ENCODE data around the gene PREX1. TPM values are rescaled to one million over a fixed set of nuclear protein-coding genes. Genes with fewer than 3 reads are reported as not detected.

Gene PREX1
- total and polyA plus RNA-seq, 2 donors (not counting 1 experiment from before 2014, with no cell fraction given), result 1.0 to 3.1 TPM

DNA sequence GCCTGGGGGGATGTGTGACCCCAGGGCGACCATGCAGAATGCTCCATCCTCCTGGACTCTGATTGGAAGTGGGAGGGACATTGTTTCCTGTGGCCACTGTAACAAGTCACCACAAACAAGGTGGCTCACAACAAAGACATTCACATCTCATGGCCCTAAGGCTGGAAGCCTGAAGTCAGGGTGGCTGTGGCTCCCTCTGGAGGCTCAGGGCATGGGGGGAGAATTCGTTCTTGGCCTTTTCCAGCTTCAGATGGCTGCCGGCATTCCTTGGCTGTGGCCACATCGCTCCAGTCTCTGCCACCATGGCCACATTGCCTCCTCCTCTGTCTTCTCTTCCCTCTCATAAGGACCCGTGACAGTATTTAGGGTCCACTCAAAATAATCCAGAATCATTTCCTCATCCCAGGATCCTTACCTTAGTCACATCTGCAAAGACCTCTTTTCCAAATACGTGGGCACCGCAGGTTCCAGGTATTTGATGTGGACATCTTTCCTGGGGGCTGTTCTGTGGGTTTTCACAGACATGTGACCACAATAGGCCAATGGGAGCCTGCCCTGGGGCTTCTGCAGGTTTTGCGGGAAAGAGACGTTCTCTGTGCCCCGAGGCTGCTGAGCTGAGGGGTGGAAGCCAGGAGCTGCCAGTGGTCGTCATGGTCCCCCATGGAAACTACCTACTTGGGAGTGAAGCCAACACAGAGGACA, 249.3 kb downstream of the PREX1 start:
- Histone ChIP-seq H3K9me3 (ENCODE audit: control insufficient read depth, insufficient read depth, low read depth, low read length) (no peaks in the 10 kb centered on the region), H3K79me2 (ENCODE audit: control insufficient read depth, insufficient read depth, low read length) (no peaks in the 10 kb centered on the region), H3K27ac (ENCODE audit: insufficient read depth, low read length) (no peak overlapping the region), H2AFZ (ENCODE audit: low read length) (no peak overlapping the region), H3K4me3 (replicated peaks in 1 of 4; ENCODE audit: control extremely low read depth in 1 of 4, insufficient read depth in 1 of 4, low read depth in 3 of 4, low read length in 4 of 4) (no peak overlapping the region), H3K36me3 (ENCODE audit: control insufficient read depth, insufficient read depth, low read length) (no peaks in the 10 kb centered on the region), H4K20me1 (ENCODE audit: control insufficient read depth, extremely low read depth, insufficient read depth, low read length) (no peaks in the 10 kb centered on the region), H3K4me1 (ENCODE audit: control insufficient read depth, extremely low read depth, insufficient read depth, low read length) (no peaks in the 10 kb centered on the region), H3K27me3 (ENCODE audit: control insufficient read depth, insufficient read depth, low read length) (no peaks in the 10 kb centered on the region), H3K4me2 (ENCODE audit: extremely low read depth, insufficient read depth, low read length) (no peak overlapping the region), H3K9ac (ENCODE audit: insufficient read depth, low read length) (no peak overlapping the region)
- DNase-seq (ENCODE audit: low read depth in 2 of 2), result no peak
- TF ChIP-seq CTCF (conservative IDR thresholded peaks at IDR 0.05 in 1 of 2, IDR thresholded peaks at IDR 0.05 in 1 of 2; ENCODE audit: low read depth in 1 of 2, low read length in 2 of 2) (no peak), EZH2 (IDR thresholded peaks at IDR 0.05; ENCODE audit: low read length, missing control alignments) (no peak)

- DNase-seq (ENCODE audit: low read depth in 2 of 2), result no peak
- Histone ChIP-seq H2AFZ (ENCODE audit: low read length) (no peak overlapping the region), H3K4me2 (ENCODE audit: extremely low read depth, insufficient read depth, low read length) (no peak overlapping the region), H3K79me2 (ENCODE audit: control insufficient read depth, insufficient read depth, low read length) (no peaks in the 10 kb centered on the region), H3K9ac (ENCODE audit: insufficient read depth, low read length) (no peak overlapping the region), H4K20me1 (ENCODE audit: control insufficient read depth, extremely low read depth, insufficient read depth, low read length) (no peaks in the 10 kb centered on the region), H3K4me3 (replicated peaks in 1 of 4; ENCODE audit: control extremely low read depth in 1 of 4, insufficient read depth in 1 of 4, low read depth in 3 of 4, low read length in 4 of 4) (no peak overlapping the region), H3K27me3 (ENCODE audit: control insufficient read depth, insufficient read depth, low read length) (no peaks in the 10 kb centered on the region), H3K27ac (ENCODE audit: insufficient read depth, low read length) (no peak overlapping the region), H3K36me3 (ENCODE audit: control insufficient read depth, insufficient read depth, low read length) (no peaks in the 10 kb centered on the region), H3K4me1 (ENCODE audit: control insufficient read depth, extremely low read depth, insufficient read depth, low read length) (no peaks in the 10 kb centered on the region), H3K9me3 (ENCODE audit: control insufficient read depth, insufficient read depth, low read depth, low read length) (no peaks in the 10 kb centered on the region)
- TF ChIP-seq CTCF (conservative IDR thresholded peaks at IDR 0.05 in 1 of 2, IDR thresholded peaks at IDR 0.05 in 1 of 2; ENCODE audit: low read depth in 1 of 2, low read length in 2 of 2) (no peak), EZH2 (IDR thresholded peaks at IDR 0.05; ENCODE audit: low read length, missing control alignments) (no peak)
These were observed 250.2 kb downstream of the PREX1 start for GRCh38 chr20:48577557-48577956.

- TF ChIP-seq EZH2 (IDR thresholded peaks at IDR 0.05; ENCODE audit: low read length, missing control alignments), result no peak
- TF ChIP-seq CTCF (conservative IDR thresholded peaks at IDR 0.05 in 1 of 2, IDR thresholded peaks at IDR 0.05 in 1 of 2; ENCODE audit: low read depth in 1 of 2, low read length in 2 of 2), result no peak
- Histone ChIP-seq H3K79me2 (ENCODE audit: control insufficient read depth, insufficient read depth, low read length) (no peaks in the 10 kb centered on the region), H3K27ac (ENCODE audit: insufficient read depth, low read length) (no peak overlapping the region), H3K9me3 (ENCODE audit: control insufficient read depth, insufficient read depth, low read depth, low read length) (no peaks in the 10 kb centered on the region), H3K4me3 (replicated peaks in 1 of 4; ENCODE audit: control extremely low read depth in 1 of 4, insufficient read depth in 1 of 4, low read depth in 3 of 4, low read length in 4 of 4) (no peak overlapping the region), H4K20me1 (ENCODE audit: control insufficient read depth, extremely low read depth, insufficient read depth, low read length) (no peaks in the 10 kb centered on the region), H3K36me3 (ENCODE audit: control insufficient read depth, insufficient read depth, low read length) (no peaks in the 10 kb centered on the region), H3K4me2 (ENCODE audit: extremely low read depth, insufficient read depth, low read length) (no peak overlapping the region), H3K9ac (ENCODE audit: insufficient read depth, low read length) (no peak overlapping the region), H3K4me1 (ENCODE audit: control insufficient read depth, extremely low read depth, insufficient read depth, low read length) (no peaks in the 10 kb centered on the region), H3K27me3 (ENCODE audit: control insufficient read depth, insufficient read depth, low read length) (peaks cover 4% of the 10 kb centered on the region), H2AFZ (ENCODE audit: low read length) (no peak overlapping the region)
- DNase-seq (ENCODE audit: low read depth in 2 of 2), result no peak
These were observed 253.4 kb downstream of the PREX1 start for GRCh38 chr20:48574383-48574782.

Other genes starting within 250 kb of the PREX1 start
- gene ARFGEF2, start 93.7 kb upstream of the PREX1 start, total RNA-seq, result 30.8 and 42.8 TPM in 2 replicates
- 14.7 and 17.3 TPM in 2 replicates for gene ARFGEF2, start 93.7 kb upstream of the PREX1 start, polyA plus RNA-seq
- gene CSE1L, start 218.3 kb upstream of the PREX1 start, total RNA-seq, result 46.5 and 52.5 TPM in 2 replicates
- 44.8 and 85.7 TPM in 2 replicates for gene CSE1L, start 218.3 kb upstream of the PREX1 start, polyA plus RNA-seq

Measured in fibroblast of lung (primary cell).